NK-92 (cell line): ENCODE data around the gene TBC1D32.
"Not testable (repeated sequence)": the region's sequence is repeated elsewhere in the genome, so short reads cannot be mapped to it uniquely, and the experiment has no call there.

Experiments
- DNase-seq: peaks from one replicate; lab custom pipeline; 2025; ENCODE audit not compliant: unreplicated experiment; lab: John Stamatoyannopoulos, UW

TBC1D32 gene

GRCh38 chr6:121333694-121334093, 586 bp downstream of the TBC1D32 start:
- DNase-seq = not testable (repeated sequence)

DNA sequence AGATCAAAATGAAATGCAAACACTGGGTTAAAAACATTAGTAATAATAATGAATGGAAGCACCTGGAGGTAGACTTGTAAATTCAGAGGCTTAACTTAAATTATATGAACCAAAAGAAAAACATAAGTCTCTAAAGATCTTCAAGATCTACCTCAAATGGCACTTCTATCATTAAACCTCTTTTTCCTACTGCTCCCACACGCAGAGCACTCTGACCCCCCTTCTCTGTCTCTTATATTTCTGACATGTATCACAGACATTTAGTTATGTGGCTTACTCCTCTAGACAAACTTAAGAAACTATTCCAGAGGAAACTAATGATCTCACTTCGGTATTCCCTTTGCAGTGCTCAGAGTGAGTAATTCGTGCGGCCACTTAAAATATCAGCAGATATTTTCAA, 1.1 kb downstream of the TBC1D32 start:
- no peak for DNase-seq

- no peak for DNase-seq
Observed at GRCh38 chr6:121330516-121330915, 3.8 kb downstream of the TBC1D32 start.

- no peak for DNase-seq
Observed at GRCh38 chr6:121321282-121321681, 13.0 kb downstream of the TBC1D32 start.

GRCh38 chr6:121319603-121320002, 14.7 kb downstream of the TBC1D32 start:
- DNase-seq = no peak

DNA sequence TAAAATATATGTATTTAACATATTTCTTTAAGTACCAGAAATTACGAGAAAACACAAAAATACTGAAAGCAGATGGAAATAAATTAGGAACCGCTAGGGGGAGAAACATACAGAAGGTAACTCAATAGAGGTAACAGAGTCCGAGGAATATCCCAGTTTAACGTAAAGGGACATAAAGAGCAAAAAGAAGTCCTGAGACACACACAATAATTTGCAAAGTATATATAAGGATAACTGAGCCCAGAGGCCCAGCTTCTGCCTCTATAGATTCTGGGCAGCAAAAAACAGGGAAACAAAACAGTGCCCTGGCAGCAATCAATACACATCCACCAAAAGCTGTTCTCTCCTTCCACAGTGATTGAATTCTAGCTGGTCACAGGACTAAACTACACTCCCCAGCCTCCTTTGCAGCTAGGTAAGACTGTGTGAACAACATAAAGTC, 15.1 kb downstream of the TBC1D32 start:
- no peak for DNase-seq

DNA sequence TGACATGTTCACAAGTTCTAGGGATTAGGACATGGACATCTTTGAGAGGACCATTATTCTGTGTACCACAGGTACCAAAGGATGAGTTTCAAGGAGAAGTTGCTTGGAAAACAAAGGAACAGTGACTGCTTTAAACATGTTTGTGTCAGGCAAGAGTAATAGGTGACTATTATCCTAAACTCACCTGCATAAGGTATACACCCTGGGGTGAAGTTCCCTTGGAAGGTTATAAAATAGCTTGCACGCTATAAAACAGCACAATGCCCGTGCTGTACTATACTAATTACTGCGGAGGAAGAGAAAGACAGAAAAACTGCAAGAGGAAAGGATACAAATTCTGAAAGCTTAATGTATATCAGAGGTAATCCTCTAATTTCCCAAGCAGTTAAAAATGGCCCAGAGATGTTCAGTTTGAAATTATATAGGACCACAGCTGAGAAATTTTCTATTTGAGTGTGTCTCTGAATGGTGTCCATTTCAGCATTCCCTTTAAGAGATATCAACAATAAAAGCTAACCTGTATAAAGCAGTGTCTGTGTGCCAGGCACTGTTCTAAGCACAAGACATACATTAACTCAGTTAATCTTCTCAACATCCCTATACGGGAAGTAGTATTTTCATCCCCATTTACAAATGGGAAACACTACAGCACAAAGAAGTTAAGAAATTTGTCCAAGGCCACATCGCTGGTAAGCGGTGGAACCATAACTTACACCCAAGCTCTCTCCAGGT, 19.7 kb downstream of the TBC1D32 start:
- DNase-seq = no peak

DNA sequence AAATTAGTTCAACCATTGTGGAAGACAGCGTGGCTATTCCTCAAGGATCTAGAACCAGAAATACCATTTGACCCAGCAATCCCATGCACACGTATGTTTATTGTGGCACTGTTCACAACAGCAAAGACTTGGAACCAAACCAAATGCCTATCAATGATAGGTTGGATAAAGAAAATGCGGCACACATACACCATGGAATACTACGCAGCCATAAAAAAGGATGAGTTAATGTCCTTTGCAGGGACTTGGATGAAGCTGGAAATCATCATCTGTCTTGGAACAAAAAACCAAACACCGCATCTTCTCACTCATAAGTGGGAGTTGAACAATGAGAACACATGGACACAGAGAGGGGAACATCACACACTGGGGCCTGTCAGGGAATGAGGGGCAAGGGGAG, 22.5 kb downstream of the TBC1D32 start:
- not testable (repeated sequence) for DNase-seq

- DNase-seq = no peak
Observed at GRCh38 chr6:121310495-121310894, 23.8 kb downstream of the TBC1D32 start.

DNA sequence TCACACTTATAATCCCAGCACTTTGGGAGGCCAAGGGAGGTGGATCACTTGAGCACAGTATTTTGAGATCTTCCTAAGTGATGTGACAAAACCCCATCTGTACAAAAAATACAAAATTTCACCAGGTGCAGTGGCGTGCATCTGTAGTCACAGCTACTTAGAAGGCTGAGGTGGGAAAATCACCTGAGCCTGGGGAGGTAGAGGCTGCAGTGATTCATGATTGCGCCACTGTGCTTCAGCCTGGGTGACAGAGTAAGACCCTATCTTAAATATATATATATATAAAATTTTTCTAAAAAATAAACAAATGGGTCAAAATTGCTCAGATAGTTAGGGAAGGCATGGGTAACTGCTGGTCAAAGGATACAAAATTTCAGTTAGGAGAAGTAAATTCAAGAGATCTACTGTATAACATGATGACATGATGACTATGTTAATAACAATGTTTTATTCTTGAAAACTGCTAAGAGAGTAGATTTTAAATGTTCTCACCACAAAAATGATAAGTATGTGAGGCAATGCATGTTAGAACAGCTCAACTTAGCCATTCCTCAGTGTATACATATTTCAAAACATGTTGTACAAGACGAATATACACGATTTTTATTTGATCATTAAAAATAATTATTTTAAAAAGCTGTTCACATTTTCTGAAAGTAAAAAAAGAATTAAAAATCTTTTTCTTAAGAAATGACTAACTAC, 24.4 kb downstream of the TBC1D32 start:
- DNase-seq = no peak

GRCh38 chr6:121305957-121306607, 28.2 kb downstream of the TBC1D32 start:
- no peak for DNase-seq

GRCh38 chr6:121302882-121303281, 31.4 kb downstream of the TBC1D32 start:
- DNase-seq = no peak

DNA sequence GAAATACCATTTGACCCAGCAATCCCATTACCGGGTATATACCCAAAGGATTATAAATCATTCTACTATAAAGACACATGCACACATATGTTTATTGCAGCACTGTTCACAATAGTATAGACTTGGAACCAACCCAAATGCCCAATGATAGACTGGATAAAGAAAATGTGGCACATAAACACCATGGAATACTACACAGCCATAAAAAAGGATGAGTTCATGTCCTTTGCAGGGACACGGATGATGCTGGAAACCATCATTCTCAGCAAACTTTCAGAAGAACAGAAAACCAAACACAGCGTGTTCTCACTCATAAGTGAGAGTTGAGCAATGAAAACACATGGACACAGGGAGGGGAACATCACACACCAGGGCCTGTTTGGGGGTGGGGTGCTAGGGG, 33.1 kb downstream of the TBC1D32 start:
- not testable (repeated sequence) for DNase-seq

GRCh38 chr6:121297694-121298093, 36.6 kb downstream of the TBC1D32 start:
- no peak for DNase-seq

DNA sequence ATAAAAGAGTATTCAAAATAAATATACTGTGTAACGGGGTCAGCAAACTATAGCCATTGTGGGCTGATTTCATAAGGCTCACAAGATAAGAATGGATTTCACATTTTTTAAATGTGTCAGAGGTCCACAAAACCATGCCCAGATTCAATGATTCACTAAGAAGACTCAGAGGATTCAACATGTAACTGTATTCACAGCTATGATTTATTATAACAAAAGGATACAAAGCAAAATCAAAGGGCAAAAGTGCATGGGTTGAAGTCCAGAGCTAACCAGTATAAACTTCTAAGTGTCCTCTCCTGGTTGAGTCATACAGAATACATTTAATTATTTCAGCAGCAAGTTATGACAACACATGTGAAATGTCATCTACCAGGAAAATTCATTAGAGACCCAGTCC, 49.2 kb downstream of the TBC1D32 start:
- DNase-seq = no peak

GRCh38 chr6:121274666-121275295, 59.5 kb downstream of the TBC1D32 start:
- no peak for DNase-seq

DNA sequence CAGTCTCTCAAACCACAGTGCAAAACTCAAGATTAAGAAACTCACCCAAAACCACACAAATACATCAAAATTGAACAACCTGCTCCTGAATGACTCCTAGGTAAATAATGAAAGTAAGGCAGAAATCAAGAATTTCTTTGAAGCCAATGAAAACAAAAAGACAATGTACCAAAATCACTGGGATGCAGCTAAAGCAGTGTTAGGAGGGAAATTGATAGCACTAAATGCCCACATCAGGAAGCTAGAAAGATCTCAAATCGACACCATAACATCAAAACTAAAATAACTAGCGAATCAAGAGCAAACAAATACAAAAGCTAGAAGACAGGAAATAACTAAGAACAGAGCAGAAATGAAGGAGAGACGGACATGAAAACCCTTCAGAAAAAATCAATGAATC, 70.5 kb downstream of the TBC1D32 start:
- DNase-seq = no peak

DNA sequence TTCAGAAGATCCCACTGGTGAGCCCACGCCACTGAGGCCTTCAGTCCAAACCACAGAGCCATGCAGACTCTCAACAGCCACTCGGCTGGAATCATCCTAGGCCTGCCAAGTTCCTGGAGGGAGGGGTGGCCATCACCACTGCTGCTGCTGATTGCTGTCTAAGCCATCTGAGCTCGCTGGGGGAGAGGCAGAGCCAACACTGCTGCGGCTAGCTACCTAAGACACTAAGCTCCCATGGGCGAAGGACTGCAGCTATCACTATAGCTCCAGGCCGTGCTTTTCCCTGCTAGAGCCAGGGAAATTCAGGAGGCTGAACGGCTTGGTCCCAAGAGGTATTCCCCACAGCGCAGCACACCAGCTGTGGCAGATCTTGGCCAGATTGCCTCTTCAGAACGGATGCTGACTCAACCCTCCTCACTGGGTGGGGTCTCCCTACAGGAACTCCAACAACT, 73.6 kb downstream of the TBC1D32 start:
- no peak for DNase-seq

DNA sequence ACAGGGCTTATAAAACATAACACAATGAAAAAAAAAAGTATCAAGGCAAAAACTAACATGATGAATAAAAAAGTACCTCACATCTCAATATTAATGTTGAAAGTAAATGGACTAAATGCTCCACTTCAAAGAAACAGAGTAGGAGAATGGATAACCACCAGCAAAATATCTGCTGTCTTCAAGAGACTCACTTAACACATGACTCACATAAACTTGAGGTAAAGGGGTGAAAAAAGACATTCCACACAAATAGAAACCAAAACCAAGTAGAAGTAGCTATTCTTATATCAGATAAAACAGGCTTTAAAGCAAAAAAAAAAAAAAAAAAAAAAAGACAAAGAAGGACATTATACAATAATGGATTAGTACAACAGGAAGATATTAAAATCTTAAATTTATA, 86.9 kb downstream of the TBC1D32 start:
- DNase-seq = no peak

DNA sequence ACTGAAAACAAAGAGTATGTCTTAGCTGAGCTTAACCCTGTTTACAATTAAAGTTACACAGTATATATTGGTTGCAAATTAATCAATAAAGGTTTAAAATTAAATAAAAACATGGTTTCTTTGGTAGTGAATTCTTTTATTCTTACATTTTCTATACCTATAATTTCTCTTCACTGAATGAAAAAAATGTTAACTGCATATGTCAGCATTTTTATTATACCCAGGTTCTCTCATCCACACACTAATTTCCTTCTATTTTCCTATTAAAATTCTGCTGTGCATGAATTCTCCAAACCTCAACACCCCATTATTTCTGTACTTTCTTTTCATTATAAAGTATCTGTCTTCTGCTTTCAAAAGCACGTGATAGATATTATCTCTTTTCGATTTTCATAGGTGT, 91.9 kb downstream of the TBC1D32 start:
- DNase-seq = no peak

GRCh38 chr6:121237859-121238258, 96.4 kb downstream of the TBC1D32 start:
- no peak for DNase-seq

GRCh38 chr6:121236984-121237383, 97.3 kb downstream of the TBC1D32 start:
- DNase-seq = no peak
